Loucy (cell line): ENCODE measurements around the gene CNTN2.

Experiments used
- H2AFZ ChIP-seq: fragments of 200-600 bp; sonication (generic); 2 replicates; pipeline ENCODE4 v1.6.0; 2016; ENCODE audit warnings: antibody characterized with exemption, mild to moderate bottlenecking, low read length, moderate library complexity
- H3F3A ChIP-seq: fragments of 200-600 bp; 2 replicates; pipeline ENCODE4 v1.6.0; 2016; ENCODE audit warnings: antibody characterized with exemption, low read depth, mild to moderate bottlenecking
- H3K27me3 ChIP-seq: fragments of 200-600 bp; sonication (generic); 2 replicates; pipeline ENCODE4 v1.6.1; 2014; ENCODE audit warnings: low read length, mild to moderate bottlenecking; ENCODE audit not compliant: insufficient read depth, poor library complexity, severe bottlenecking
- H3K36me3 ChIP-seq: fragments of 200-600 bp; sonication (generic); 2 replicates; pipeline ENCODE4 v1.6.1; 2016; ENCODE audit warnings: low read length; ENCODE audit not compliant: insufficient read depth
- H3K4me1 ChIP-seq: fragments of 200-600 bp; sonication (generic); 2 replicates; pipeline ENCODE4 v1.5.1; 2014; ENCODE audit warnings: low read length, mild to moderate bottlenecking; ENCODE audit not compliant: insufficient read depth, poor library complexity, severe bottlenecking
- H3K4me2 ChIP-seq: fragments of 200-600 bp; sonication (generic); 2 replicates; pipeline ENCODE4 v1.6.0; 2014; ENCODE audit warnings: antibody characterized with exemption, low read length, low read depth, mild to moderate bottlenecking; ENCODE audit not compliant: poor library complexity, severe bottlenecking
- H3K4me3 ChIP-seq: fragments of 200-600 bp; sonication (generic); 2 replicates; pipeline ENCODE4 v1.5.1; 2014; ENCODE audit warnings: low read length, mild to moderate bottlenecking, mixed read lengths; ENCODE audit not compliant: poor library complexity, severe bottlenecking
- H3K79me2 ChIP-seq: fragments of 200-600 bp; sonication (generic); 2 replicates; pipeline ENCODE4 v1.6.1; 2014; ENCODE audit warnings: low read length; ENCODE audit not compliant: insufficient read depth
- H3K9ac ChIP-seq: fragments of 200-600 bp; sonication (generic); 2 replicates; pipeline ENCODE4 v1.6.0; 2014; ENCODE audit warnings: mild to moderate bottlenecking, low read depth, low read length, moderate library complexity; ENCODE audit not compliant: poor library complexity, severe bottlenecking
- H3K9me2 ChIP-seq: fragments of 200-600 bp; sonication (generic); replicated peaks from 2 replicates; pipeline ENCODE4 v1.6.1; 2016; ENCODE audit warnings: low read depth, low read length, mixed read lengths
- H3K9me3 ChIP-seq: fragments of 200-600 bp; sonication (generic); 2 replicates; pipeline ENCODE4 v1.6.1; 2014; ENCODE audit warnings: mild to moderate bottlenecking, antibody characterized with exemption, low read length, low read depth; ENCODE audit not compliant: insufficient read depth
- H4K20me1 ChIP-seq: fragments of 200-600 bp; sonication (generic); 2 replicates; pipeline ENCODE4 v1.6.0; 2014; ENCODE audit warnings: antibody characterized with exemption, low read length, mild to moderate bottlenecking; ENCODE audit not compliant: insufficient read depth, poor library complexity, severe bottlenecking
- CTCF ChIP-seq: fragments of 200-600 bp; sonication (generic); conservative IDR thresholded peaks from 2 replicates; pipeline ENCODE4 v1.5.1; 2014; ENCODE audit warnings: mild to moderate bottlenecking, antibody characterized with exemption, low read length
- EZH2phosphoT487 ChIP-seq: fragments of 200-600 bp; IDR thresholded peaks from 2 replicates; pipeline ENCODE4 v1.6.1; 2018; ENCODE audit warnings: antibody characterized with exemption, mild to moderate bottlenecking, moderate library complexity, borderline replicate concordance

Gene CNTN2

DNA sequence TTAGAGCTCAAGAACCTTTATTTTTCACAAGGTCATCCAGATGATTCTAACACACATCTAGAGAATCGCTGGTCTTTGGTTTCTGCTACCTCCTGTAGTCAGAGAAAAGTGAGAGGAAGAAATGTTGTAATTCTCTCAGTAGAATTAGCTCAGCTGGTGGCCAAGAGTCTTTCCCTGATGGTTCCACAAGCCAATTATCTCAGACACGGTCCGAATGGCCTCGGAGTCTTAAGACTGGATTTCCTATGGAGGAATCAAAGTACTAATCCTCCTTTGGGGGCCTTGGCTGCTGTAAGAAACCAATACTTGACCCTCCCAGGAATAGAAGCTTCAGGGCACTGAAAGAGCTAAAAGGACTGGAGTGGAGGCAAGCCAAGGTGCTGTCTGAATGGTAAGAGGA, 39.4 kb downstream of the CNTN2 start:
- no peaks in the 10 kb centered on the region for H3F3A ChIP-seq
- no peaks in the 10 kb centered on the region for H3K4me1 ChIP-seq
- no peak overlapping the region for H2AFZ ChIP-seq
- H3K79me2 ChIP-seq: no peaks in the 10 kb centered on the region
- H3K9ac ChIP-seq: no peak overlapping the region
- H4K20me1 ChIP-seq: no peaks in the 10 kb centered on the region
- no peak overlapping the region for H3K4me3 ChIP-seq
- no peak overlapping the region for H3K4me2 ChIP-seq
- TF ChIP-seq EZH2phosphoT487 (no peak), CTCF (no peak)
- no peaks in the 10 kb centered on the region for H3K27me3 ChIP-seq
- H3K9me3 ChIP-seq: no peaks in the 10 kb centered on the region
- H3K36me3 ChIP-seq: peaks cover 36% of the 10 kb centered on the region; the same call in 1 of the 2 replicates
- H3K9me2 ChIP-seq: no peaks in the 10 kb centered on the region

DNA sequence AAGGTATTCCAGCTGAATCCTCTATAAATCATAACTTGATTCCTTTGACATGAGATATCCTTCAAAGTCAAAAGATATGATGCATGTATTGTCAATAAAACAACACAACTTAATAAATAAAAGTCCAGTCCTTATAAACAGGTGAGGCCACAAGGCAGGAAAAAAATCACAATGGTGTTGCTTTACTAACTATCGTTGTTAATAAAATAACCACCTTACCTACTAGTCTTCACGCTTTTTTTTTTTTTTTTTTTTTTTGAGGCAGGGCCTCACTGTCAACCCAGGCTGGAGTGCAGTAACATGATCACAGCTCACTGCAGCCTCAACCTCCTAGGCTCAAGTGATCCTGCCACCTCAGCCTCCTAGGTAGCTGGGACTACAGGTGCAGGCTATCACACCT, 41.3 kb downstream of the CNTN2 start, which contains the start of gene TMEM81:
Gene TMEM81 (minus strand): TSS at position 101 of the 400 bp plus-strand sequence. CDS start 140 bp downstream, outside the sequence.
- H2AFZ ChIP-seq: no peak within 1 kb of the TSS
- H3K36me3 ChIP-seq: peaks cover 54% of the 10 kb centered on the region; the same call in 1 of the 2 replicates
- no peaks in the 10 kb centered on the region for H3K27me3 ChIP-seq
- H3K9me2 ChIP-seq: no peaks in the 10 kb centered on the region
- H3K4me2 ChIP-seq: no peak within 1 kb of the TSS
- no peak for TF ChIP-seq CTCF
- TF ChIP-seq EZH2phosphoT487: no peak
- no peaks in the 10 kb centered on the region for H3F3A ChIP-seq
- no peak within 1 kb of the TSS for H3K4me3 ChIP-seq
- no peak within 1 kb of the TSS for H3K9ac ChIP-seq
- H3K79me2 ChIP-seq: no peaks in the 10 kb centered on the region
- no peaks in the 10 kb centered on the region for H3K4me1 ChIP-seq
- no peaks in the 10 kb centered on the region for H4K20me1 ChIP-seq
- H3K9me3 ChIP-seq: no peaks in the 10 kb centered on the region

DNA sequence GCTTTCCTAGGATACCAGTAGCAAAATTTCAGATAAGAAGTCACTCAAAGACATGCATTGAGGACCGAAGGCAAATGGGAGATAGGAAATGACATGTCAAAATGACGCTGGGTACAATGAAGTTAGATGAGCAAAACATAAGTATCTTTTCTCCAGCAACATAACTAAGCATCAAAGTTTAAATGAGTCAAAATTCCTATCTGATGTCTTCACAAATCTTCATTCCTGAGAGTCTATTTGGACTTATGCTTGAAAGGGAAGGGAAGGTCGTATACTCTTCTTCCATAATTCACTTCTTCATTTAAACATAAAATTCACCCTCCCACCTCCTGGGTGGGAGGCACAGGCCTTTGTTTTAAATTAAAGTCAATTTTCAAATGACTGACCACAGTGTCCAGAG, 45.3 kb downstream of the CNTN2 start:
- Histone ChIP-seq H3K79me2 (no peaks in the 10 kb centered on the region), H3K4me2 (no peak overlapping the region), H3K9ac (no peak overlapping the region), H3K4me3 (no peak overlapping the region), H4K20me1 (no peaks in the 10 kb centered on the region), H2AFZ (no peak overlapping the region), H3F3A (no peaks in the 10 kb centered on the region), H3K9me2 (no peaks in the 10 kb centered on the region), H3K27me3 (no peaks in the 10 kb centered on the region), H3K4me1 (no peaks in the 10 kb centered on the region), H3K36me3 (peaks cover 83% of the 10 kb centered on the region; the same call in 1 of the 2 replicates), H3K9me3 (no peaks in the 10 kb centered on the region)
- TF ChIP-seq CTCF: no peak
- TF ChIP-seq EZH2phosphoT487: no peak
